RWPE1 (cell line): ENCODE results near the gene CAPN5.

Experiments used
- CTCF ChIA-PET: fragments of 350-600 bp; sonication (Branson Sonifier 250); formaldehyde crosslinking; extraction: SDS; loops from one replicate; lab custom pipeline; 2021; lab: Yijun Ruan, JAX
- POLR2A ChIA-PET: fragments of 400-600 bp; formaldehyde crosslinking; extraction: SDS; loops from one replicate; lab custom pipeline; 2020; ENCODE audit warnings: antibody characterized with exemption; ENCODE audit not compliant: low non-redundant PET; lab: Yijun Ruan, JAX
- DNase-seq: peaks from one replicate; pipeline ENCODE4 v3.0.0; 2012; ENCODE audit warnings: low spot score
- H3K27ac ChIP-seq: fragments of 450-650 bp; 2 replicates; pipeline ENCODE4 v1.5.1; 2017
- CTCF ChIP-seq: fragments of 450-650 bp; conservative IDR thresholded peaks from 2 replicates; pipeline ENCODE4 v1.5.1; 2017; ENCODE audit warnings: low read depth, mild to moderate bottlenecking

CAPN5 gene

GRCh38 chr11:77158041-77158695, 91.4 kb downstream of the CAPN5 start:
- CTCF ChIA-PET = interaction anchor here (1.2 kb wide), 1 partner anchor 31 kb away, joined by 3 read pairs; no protein-coding TSS in a partner anchor
- no peak for TF ChIP-seq CTCF
- no peak overlapping the region for H3K27ac ChIP-seq
- POLR2A ChIA-PET = no interaction called here
- no peak for DNase-seq

DNA sequence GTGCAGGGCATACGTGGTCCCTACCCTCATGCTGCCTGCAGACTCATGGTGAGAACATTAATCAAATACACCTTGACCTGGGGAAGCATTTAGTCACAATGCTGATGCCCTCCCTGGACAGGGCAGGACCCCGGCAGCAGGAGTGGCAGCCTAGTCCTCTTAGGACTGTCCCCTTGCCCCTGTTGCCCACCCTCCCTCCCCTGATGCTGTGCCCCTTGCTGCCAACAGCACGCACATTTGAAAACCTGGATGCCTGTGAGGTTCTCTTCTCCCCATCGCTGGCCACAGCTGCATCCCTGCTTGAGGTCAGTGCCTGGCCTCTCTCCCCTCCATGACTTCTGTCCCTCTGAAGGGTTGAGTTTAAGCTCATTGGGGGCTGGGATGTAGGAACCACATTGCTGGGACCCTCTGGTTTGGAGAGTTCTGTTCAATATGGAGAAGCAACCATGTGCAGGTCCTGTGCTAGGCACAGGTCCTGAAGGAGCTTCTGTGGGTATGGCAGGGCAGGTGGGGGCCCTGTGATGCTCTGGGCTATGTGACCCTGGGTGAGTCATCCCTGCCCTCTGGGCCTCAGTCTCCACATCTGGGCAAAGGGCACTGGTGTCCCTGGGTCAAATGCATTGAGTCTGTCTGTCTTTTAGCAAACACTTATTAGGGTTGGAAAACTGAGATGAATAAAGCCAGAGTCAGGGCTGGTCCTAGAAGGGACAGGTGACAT, 92.6 kb downstream of the CAPN5 start:
- no peak for DNase-seq
- no peak overlapping the region for H3K27ac ChIP-seq
- no peak for TF ChIP-seq CTCF
- CTCF ChIA-PET = interaction anchor here (1.2 kb wide), 1 partner anchor 32 kb away, joined by 3 read pairs; no protein-coding TSS in a partner anchor
- POLR2A ChIA-PET = no interaction called here

DNA sequence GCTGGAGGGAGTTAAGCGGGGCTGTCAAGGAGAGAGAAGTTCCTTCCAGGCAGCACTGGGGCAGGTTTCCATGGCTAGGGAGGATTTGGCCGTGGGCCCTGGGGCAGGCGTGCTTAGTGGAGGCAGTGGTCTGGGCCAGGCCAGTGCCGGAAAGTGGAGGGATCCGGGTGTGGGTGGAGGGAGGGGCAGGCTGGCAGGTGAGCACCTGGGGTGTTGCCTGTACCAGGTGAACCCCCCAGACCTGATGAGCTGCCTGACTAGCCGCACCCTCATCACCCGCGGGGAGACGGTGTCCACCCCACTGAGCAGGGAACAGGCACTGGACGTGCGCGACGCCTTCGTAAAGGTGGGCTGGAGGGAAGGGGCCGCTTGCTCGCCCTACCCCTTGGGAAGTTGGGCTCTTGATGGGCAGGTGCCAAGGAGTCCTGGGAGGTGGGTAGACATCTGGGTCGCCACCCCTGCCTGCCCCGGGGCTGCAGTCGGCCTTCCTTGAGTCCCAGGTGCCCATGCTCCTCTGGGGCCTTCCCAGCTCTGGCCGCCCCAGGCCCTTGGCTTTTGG, 93.2 kb downstream of the CAPN5 start:
- TF ChIP-seq CTCF = no peak
- CTCF ChIA-PET = no interaction called here
- POLR2A ChIA-PET = no interaction called here
- DNase-seq = no peak
- H3K27ac ChIP-seq = no peak overlapping the region

GRCh38 chr11:77163271-77163670, 96.5 kb downstream of the CAPN5 start:
- DNase-seq = no peak
- no peak for TF ChIP-seq CTCF
- CTCF ChIA-PET = no interaction called here
- POLR2A ChIA-PET = no interaction called here
- H3K27ac ChIP-seq = no peak overlapping the region

DNA sequence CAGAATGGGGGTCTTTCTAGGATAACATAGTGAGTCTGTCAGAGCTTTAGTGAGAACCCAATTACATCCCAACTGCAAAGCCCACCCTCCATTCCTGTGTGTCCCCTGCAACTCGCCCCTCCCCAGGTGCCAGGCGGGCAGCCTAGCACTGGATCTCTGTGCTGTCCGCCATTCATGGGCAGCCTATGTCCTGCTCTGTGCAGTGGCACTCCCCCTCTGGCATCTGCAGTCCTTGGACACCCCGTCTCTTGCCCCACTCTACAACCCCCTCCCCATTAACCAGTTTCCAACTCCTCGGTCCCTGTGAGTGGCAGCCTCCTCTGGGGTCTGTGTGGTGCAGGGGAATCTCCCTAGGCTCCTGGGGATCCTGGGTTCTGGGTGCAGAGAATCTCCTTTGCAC, 98.3 kb downstream of the CAPN5 start:
- ChIA-PET POLR2A (no interaction called here), CTCF (interaction anchor here (1.1 kb wide), 1 partner anchor 38 kb away, joined by 5 read pairs; no protein-coding TSS in a partner anchor)
- no peak for DNase-seq
- H3K27ac ChIP-seq = no peak overlapping the region
- no peak for TF ChIP-seq CTCF

DNA sequence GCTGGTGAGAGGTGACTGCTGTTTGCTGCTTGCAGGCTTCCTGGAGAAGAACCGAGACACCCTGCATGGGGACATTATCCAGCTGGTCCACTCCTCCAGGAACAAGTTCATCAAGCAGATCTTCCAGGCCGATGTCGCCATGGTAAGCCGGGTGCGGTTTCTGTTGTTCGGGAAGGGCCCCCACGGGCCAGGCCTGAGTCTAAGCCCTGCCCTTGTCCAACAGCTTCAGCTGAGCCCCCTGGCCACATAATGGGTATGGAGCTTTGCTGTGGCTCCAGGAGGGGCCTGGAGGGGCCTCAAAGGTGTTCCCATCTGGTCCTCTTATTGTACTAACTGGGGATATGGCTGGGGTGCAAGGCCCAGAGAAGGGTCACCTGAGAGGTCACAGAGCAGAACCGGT, 99.2 kb downstream of the CAPN5 start:
- ChIA-PET POLR2A (no interaction called here), CTCF (interaction anchor here (1.1 kb wide), 1 partner anchor 39 kb away, joined by 5 read pairs; no protein-coding TSS in a partner anchor)
- DNase-seq = no peak
- TF ChIP-seq CTCF = no peak
- H3K27ac ChIP-seq = no peak overlapping the region
